Measurements from ENCODE around the gene NPRL2.

Gene NPRL2

GRCh38 chr3:50374363-50375257 is 24.0 kb upstream of the NPRL2 start:
- no peak for DNase-seq
- intact Hi-C loops (cut with DNase I) = loop anchor here (5.0 kb wide), 1 partner anchor 178 kb away; no protein-coding TSS in a partner anchor

- intact Hi-C loops (cut with DNase I) = loop anchor here (5.0 kb wide), 1 partner anchor 179 kb away; no protein-coding TSS in a partner anchor
- DNase-seq = no peak
Observed at GRCh38 chr3:50373146-50374051, 22.8 kb upstream of the NPRL2 start.

- intact Hi-C loops (cut with DNase I) = loop anchor here (5.0 kb wide), 1 partner anchor 180 kb away; no protein-coding TSS in a partner anchor
- DNase-seq = no peak
Observed at GRCh38 chr3:50372349-50372748, 21.8 kb upstream of the NPRL2 start.

GRCh38 chr3:50371133-50371685 is 20.6 kb upstream of the NPRL2 start:
- intact Hi-C loops (cut with DNase I) = loop anchor here (5.0 kb wide), 1 partner anchor 181 kb away; no protein-coding TSS in a partner anchor
- DNase-seq = peak in 1 of 10 donors; percentile 53

GRCh38 chr3:50370594-50370993 is 20.0 kb upstream of the NPRL2 start:
- DNase-seq = peak in 5 of 10 donors; percentile 45 to 89 (median 81)
- intact Hi-C loops (cut with DNase I) = loop anchor here (5.0 kb wide), 1 partner anchor 182 kb away; no protein-coding TSS in a partner anchor

GRCh38 chr3:50369012-50369670 is 18.6 kb upstream of the NPRL2 start:
- DNase-seq = no peak
- intact Hi-C loops (cut with DNase I) = no loop called here

GRCh38 chr3:50365842-50366220 is 15.3 kb upstream of the NPRL2 start:
- intact Hi-C loops (cut with DNase I) = no loop called here

GRCh38 chr3:50365080-50365841 is 14.7 kb upstream of the NPRL2 start:
- intact Hi-C loops (cut with DNase I) = no loop called here
- DNase-seq = peak; percentile 54 to 96 (median 72)

More at GRCh38 chr3:50365842-50366220, 15.3 kb upstream of the NPRL2 start:
- DNase-seq = peak in 1 of 10 donors; percentile 74

- intact Hi-C loops (cut with DNase I) = no loop called here
- DNase-seq = peak in 1 of 10 donors; percentile 88
Observed at GRCh38 chr3:50364573-50365079, 14.1 kb upstream of the NPRL2 start.

- DNase-seq = no peak
- intact Hi-C loops (cut with DNase I) = loop anchor here (1.0 kb wide), 1 partner anchor 8 kb away; no protein-coding TSS in a partner anchor
Observed at GRCh38 chr3:50359760-50360110, 9.2 kb upstream of the NPRL2 start.

GRCh38 chr3:50358911-50359759 is 8.6 kb upstream of the NPRL2 start, which contains the start of gene TMEM115:
TMEM115 (minus strand) TSS chr3:50359521; CDS start chr3:50359063, 458 bp downstream.
- intact Hi-C loops (cut with DNase I) = loop anchor here (1.0 kb wide), 1 partner anchor 8 kb away; no protein-coding TSS in a partner anchor
- DNase-seq = peak; percentile 98 to 100 (median 99)

GRCh38 chr3:50358355-50358910 is 7.9 kb upstream of the NPRL2 start:
- no peak for DNase-seq
- intact Hi-C loops (cut with DNase I) = no loop called here

GRCh38 chr3:50357481-50357880 is 6.9 kb upstream of the NPRL2 start:
- no peak for DNase-seq
- intact Hi-C loops (cut with DNase I) = no loop called here

- no peak for DNase-seq
- intact Hi-C loops (cut with DNase I) = no loop called here
Observed at GRCh38 chr3:50356553-50356952, 6.0 kb upstream of the NPRL2 start.

GRCh38 chr3:50355829-50356552 is 5.4 kb upstream of the NPRL2 start:
- intact Hi-C loops (cut with DNase I) = no loop called here
- no peak for DNase-seq

- no peak for DNase-seq
- intact Hi-C loops (cut with DNase I) = no loop called here
Observed at GRCh38 chr3:50354850-50355249, 4.3 kb upstream of the NPRL2 start.

GRCh38 chr3:50354186-50354764 is 3.7 kb upstream of the NPRL2 start:
- intact Hi-C loops (cut with DNase I) = no loop called here

More at GRCh38 chr3:50354186-50354764, 3.7 kb upstream of the NPRL2 start:
- DNase-seq = no peak
